HG03432 (cell line): ENCODE measurements around the gene GNB1L.

Experiments
- ATAC-seq: cut with Tn5 transposase; IDR thresholded peaks from one replicate; pipeline ENCODE4 v1.9.1; 2021; ENCODE audit warnings: mild to moderate bottlenecking, moderate library complexity; ENCODE audit not compliant: unreplicated experiment

GNB1L gene

GRCh38 chr22:19812910-19813309 is 41.8 kb downstream of the GNB1L start:
- no peak for ATAC-seq

GRCh38 chr22:19811811-19812771 is 42.6 kb downstream of the GNB1L start:
- ATAC-seq, result no peak

- no peak for ATAC-seq
Observed at GRCh38 chr22:19811211-19811621, 43.5 kb downstream of the GNB1L start.

- ATAC-seq, result no peak
Observed at GRCh38 chr22:19810381-19811201, 44.1 kb downstream of the GNB1L start.

- no peak for ATAC-seq
Observed at GRCh38 chr22:19809741-19810140, 44.9 kb downstream of the GNB1L start.

- ATAC-seq, result no peak
Observed at GRCh38 chr22:19808873-19809478, 45.7 kb downstream of the GNB1L start.

GRCh38 chr22:19807914-19808872 is 46.5 kb downstream of the GNB1L start:
- no peak for ATAC-seq

GRCh38 chr22:19807161-19807913 is 47.3 kb downstream of the GNB1L start:
- ATAC-seq, result no peak

- ATAC-seq, result no peak
Observed at GRCh38 chr22:19806213-19807160, 48.2 kb downstream of the GNB1L start.

- no peak for ATAC-seq
Observed at GRCh38 chr22:19805821-19806212, 48.9 kb downstream of the GNB1L start.

- ATAC-seq, result no peak
Observed at GRCh38 chr22:19803736-19804267, 50.9 kb downstream of the GNB1L start.

- no peak for ATAC-seq
Observed at GRCh38 chr22:19802894-19803735, 51.6 kb downstream of the GNB1L start.

GRCh38 chr22:19802001-19802893 is 52.4 kb downstream of the GNB1L start:
- ATAC-seq, result no peak

GRCh38 chr22:19801340-19802000 is 53.2 kb downstream of the GNB1L start:
- no peak for ATAC-seq

GRCh38 chr22:19800761-19801244 is 53.9 kb downstream of the GNB1L start:
- no peak for ATAC-seq
